ENCODE data around the gene CLSTN2.
A peak's percentile ranks its signal among the peaks of the same experiment; 100 is the strongest.

The CLSTN2 gene

GRCh38 chr3:140196970-140197369 lies 262.0 kb downstream of the CLSTN2 start:
- no peak for DNase-seq

GRCh38 chr3:140198242-140198641 lies 263.3 kb downstream of the CLSTN2 start:
- DNase-seq: peak; percentile 76 to 88

- no peak for DNase-seq
These were observed 264.0 kb downstream of the CLSTN2 start for GRCh38 chr3:140199008-140199407.

GRCh38 chr3:140199743-140200142 lies 264.8 kb downstream of the CLSTN2 start:
- DNase-seq: no peak

- DNase-seq: no peak
These were observed 268.5 kb downstream of the CLSTN2 start for GRCh38 chr3:140203510-140203909.

GRCh38 chr3:140204271-140204984 lies 269.4 kb downstream of the CLSTN2 start:
- no peak for DNase-seq

- no peak for DNase-seq
These were observed 270.6 kb downstream of the CLSTN2 start for GRCh38 chr3:140205598-140205997.

- DNase-seq: no peak
These were observed 271.4 kb downstream of the CLSTN2 start for GRCh38 chr3:140206196-140207040.

GRCh38 chr3:140207541-140207940 lies 272.6 kb downstream of the CLSTN2 start:
- no peak for DNase-seq

- no peak for DNase-seq
These were observed 281.3 kb downstream of the CLSTN2 start for GRCh38 chr3:140216249-140216648.

GRCh38 chr3:140219291-140219690 lies 284.3 kb downstream of the CLSTN2 start:
- no peak for DNase-seq

- no peak for DNase-seq
These were observed 285.0 kb downstream of the CLSTN2 start for GRCh38 chr3:140219923-140220452.

GRCh38 chr3:140223197-140223596 lies 288.2 kb downstream of the CLSTN2 start:
- no peak for DNase-seq

- DNase-seq: no peak
These were observed 288.6 kb downstream of the CLSTN2 start for GRCh38 chr3:140223631-140224030.

- no peak for DNase-seq
These were observed 289.3 kb downstream of the CLSTN2 start for GRCh38 chr3:140224307-140224706.

- no peak for DNase-seq
These were observed 291.0 kb downstream of the CLSTN2 start for GRCh38 chr3:140225996-140226395.

GRCh38 chr3:140233702-140234101 lies 298.7 kb downstream of the CLSTN2 start:
- DNase-seq: no peak

GRCh38 chr3:140234256-140234655 lies 299.3 kb downstream of the CLSTN2 start:
- DNase-seq: no peak

- DNase-seq: no peak
These were observed 302.0 kb downstream of the CLSTN2 start for GRCh38 chr3:140236836-140237501.

GRCh38 chr3:140238646-140239314 lies 303.8 kb downstream of the CLSTN2 start:
- no peak for DNase-seq

- no peak for DNase-seq
These were observed 307.9 kb downstream of the CLSTN2 start for GRCh38 chr3:140242818-140243276.

GRCh38 chr3:140243575-140243974 lies 308.6 kb downstream of the CLSTN2 start:
- DNase-seq: no peak

- DNase-seq: no peak
These were observed 309.9 kb downstream of the CLSTN2 start for GRCh38 chr3:140244893-140245292.

Data from hippocampal formation (tissue), 2 donors.